Measurements from ENCODE around the gene AKTIP. TPM values are rescaled to one million over a fixed set of nuclear protein-coding genes. Genes with fewer than 3 reads are reported as not detected.

The AKTIP gene
- total RNA-seq, 1 donor from 2014 or later: 32.2 TPM

- no peaks in the 10 kb centered on the region for H3K36me3 ChIP-seq
- no peak for TF ChIP-seq POLR2A (IDR thresholded peaks at IDR 0.05)
- no peak overlapping the region for H3K4me3 ChIP-seq
- intact Hi-C loops (cut with DNase I): no loop called here
- DNase-seq (ENCODE audit: extremely low spot score in 2 of 2): no peak
- no peaks in the 10 kb centered on the region for H3K9me3 ChIP-seq
- no peaks in the 10 kb centered on the region for H3K27me3 ChIP-seq
- peak overlapping the region; percentile 17 for H3K27ac ChIP-seq
- H3K4me1 ChIP-seq: peaks cover 5% of the 10 kb centered on the region
These were observed 7.7 kb upstream of the AKTIP start for GRCh38 chr16:53510704-53511070.

DNA sequence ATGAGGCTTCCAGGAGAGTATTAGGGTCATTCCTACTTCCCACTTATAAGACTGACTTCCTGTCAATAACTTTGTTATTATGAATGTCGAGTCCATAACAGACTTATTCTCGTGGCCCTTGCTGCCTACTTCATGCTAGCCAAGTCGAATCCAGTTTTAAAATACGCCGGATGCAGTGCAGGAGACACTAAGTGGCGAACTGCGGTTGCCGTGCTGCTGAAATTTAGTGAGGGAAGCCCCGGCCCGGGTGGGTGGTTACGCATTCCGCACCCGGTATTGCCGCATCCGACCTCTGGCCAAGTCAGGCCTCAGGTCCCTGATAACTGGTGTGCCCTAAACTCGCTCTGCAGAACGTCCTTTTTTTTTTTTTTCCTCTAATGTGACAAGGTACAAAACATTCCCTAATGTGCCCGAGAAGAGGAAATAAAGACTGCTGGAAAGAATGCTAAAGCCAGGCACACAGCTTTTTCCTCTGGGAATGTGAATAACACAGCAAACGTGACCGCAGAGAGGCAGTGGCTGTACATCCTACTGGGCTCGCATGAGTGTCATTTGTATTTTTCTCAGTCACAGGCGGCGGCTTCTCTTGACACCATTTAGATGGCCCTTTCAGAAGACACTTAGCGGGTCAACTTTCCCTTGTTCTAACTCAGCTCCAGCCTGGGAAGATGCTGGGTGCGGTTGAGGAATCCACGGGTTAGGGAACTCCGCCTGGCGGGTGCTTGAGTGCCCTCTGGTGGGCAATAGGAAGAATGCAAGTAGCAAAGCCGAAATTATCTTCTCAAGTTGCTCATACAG, 7.1 kb upstream of the AKTIP start:
- intact Hi-C loops (cut with DNase I): no loop called here

GRCh38 chr16:53507464-53508179, 4.6 kb upstream of the AKTIP start:
- intact Hi-C loops (cut with DNase I): no loop called here
- H3K36me3 ChIP-seq: no peaks in the 10 kb centered on the region
- peaks cover 19% of the 10 kb centered on the region for H3K4me1 ChIP-seq
- H3K9me3 ChIP-seq: no peaks in the 10 kb centered on the region
- no peak overlapping the region for H3K4me3 ChIP-seq
- TF ChIP-seq CTCF (IDR thresholded peaks at IDR 0.05) (no peak), POLR2A (IDR thresholded peaks at IDR 0.05) (no peak), POLR2AphosphoS5 (IDR thresholded peaks at IDR 0.05; ENCODE audit: insufficient read depth in 1 of 2, low read depth in 1 of 2) (no peak)
- DNase-seq (ENCODE audit: extremely low spot score in 2 of 2): peak; percentile 22 to 37
- H3K27me3 ChIP-seq: no peaks in the 10 kb centered on the region
- H3K27ac ChIP-seq: no peak overlapping the region

More for the DNA sequence above, 7.1 kb upstream of the AKTIP start:
- peaks cover 5% of the 10 kb centered on the region for H3K4me1 ChIP-seq
- H3K27ac ChIP-seq: peak overlapping the region; percentile 68
- TF ChIP-seq POLR2A (IDR thresholded peaks at IDR 0.05): no peak
- peak; percentile 55 to 88 (median 86) for TF ChIP-seq CTCF (IDR thresholded peaks at IDR 0.05)
- TF ChIP-seq POLR2AphosphoS5 (IDR thresholded peaks at IDR 0.05; ENCODE audit: insufficient read depth in 1 of 2, low read depth in 1 of 2): peak; percentile 47
- H3K27me3 ChIP-seq: no peaks in the 10 kb centered on the region
- peak in 1 of 2 donors; percentile 61 for DNase-seq (ENCODE audit: extremely low spot score in 2 of 2)
- H3K36me3 ChIP-seq: no peaks in the 10 kb centered on the region
- no peaks in the 10 kb centered on the region for H3K9me3 ChIP-seq
- no peak overlapping the region for H3K4me3 ChIP-seq

DNA sequence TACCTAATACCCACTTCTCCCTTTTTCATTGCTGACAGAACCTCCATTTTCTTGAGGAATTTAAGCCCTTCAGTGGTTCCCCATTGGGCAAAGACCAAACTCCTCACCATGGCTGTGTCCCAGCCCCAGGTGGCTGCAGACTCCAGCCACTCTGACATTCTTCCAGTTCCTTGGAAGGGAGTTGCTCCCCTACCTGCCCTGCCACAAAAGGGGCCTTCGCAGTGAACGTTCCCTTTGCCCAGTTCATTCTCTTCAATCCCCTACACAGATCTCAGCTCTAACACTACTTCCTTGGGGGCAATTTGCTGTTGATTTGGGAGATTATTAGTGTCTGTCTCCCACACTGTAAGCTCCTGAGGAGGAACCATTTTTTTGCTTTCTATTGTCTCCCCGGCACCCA, 3.2 kb upstream of the AKTIP start:
- no peak overlapping the region for H3K4me3 ChIP-seq
- no peaks in the 10 kb centered on the region for H3K9me3 ChIP-seq
- no peaks in the 10 kb centered on the region for H3K36me3 ChIP-seq
- DNase-seq (ENCODE audit: extremely low spot score in 2 of 2): peak in 1 of 2 donors; percentile 67
- TF ChIP-seq CTCF (IDR thresholded peaks at IDR 0.05) (no peak), POLR2A (IDR thresholded peaks at IDR 0.05) (no peak), POLR2AphosphoS5 (IDR thresholded peaks at IDR 0.05; ENCODE audit: insufficient read depth in 1 of 2, low read depth in 1 of 2) (no peak)
- intact Hi-C loops (cut with DNase I): no loop called here
- H3K27me3 ChIP-seq: no peaks in the 10 kb centered on the region
- H3K4me1 ChIP-seq: peaks cover 29% of the 10 kb centered on the region
- no peak overlapping the region for H3K27ac ChIP-seq

DNA sequence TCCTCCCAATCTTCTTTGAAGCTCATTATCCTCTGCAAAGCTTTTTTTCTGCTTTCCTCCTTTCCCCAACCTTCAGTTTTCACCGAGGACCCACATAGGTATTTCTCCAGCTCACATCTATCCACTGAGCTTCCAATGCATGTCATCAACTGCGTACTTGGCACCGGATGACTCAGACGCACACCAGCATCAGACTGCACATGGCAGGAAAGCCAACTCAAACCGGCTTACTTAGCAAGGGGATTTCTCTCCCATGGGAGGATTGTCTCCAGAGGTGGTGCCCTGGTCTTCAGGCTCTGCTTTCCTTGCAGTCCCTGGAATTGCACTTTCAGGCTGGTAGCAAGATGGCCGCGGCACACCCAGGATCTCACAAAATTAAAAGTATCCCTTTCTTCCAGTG, 1.7 kb upstream of the AKTIP start:
- intact Hi-C loops (cut with DNase I): no loop called here
- DNase-seq (ENCODE audit: extremely low spot score in 2 of 2): no peak
- Histone ChIP-seq H3K4me3 (no peak overlapping the region), H3K9me3 (no peaks in the 10 kb centered on the region), H3K27ac (peak overlapping the region; percentile 95), H3K36me3 (no peaks in the 10 kb centered on the region), H3K27me3 (no peaks in the 10 kb centered on the region), H3K4me1 (peaks cover 39% of the 10 kb centered on the region)
- no peak for TF ChIP-seq POLR2AphosphoS5 (IDR thresholded peaks at IDR 0.05; ENCODE audit: insufficient read depth in 1 of 2, low read depth in 1 of 2)
- no peak for TF ChIP-seq POLR2A (IDR thresholded peaks at IDR 0.05)
- TF ChIP-seq CTCF (IDR thresholded peaks at IDR 0.05): no peak
